Measurements from ENCODE around the gene CNN2.

CNN2 gene

DNA sequence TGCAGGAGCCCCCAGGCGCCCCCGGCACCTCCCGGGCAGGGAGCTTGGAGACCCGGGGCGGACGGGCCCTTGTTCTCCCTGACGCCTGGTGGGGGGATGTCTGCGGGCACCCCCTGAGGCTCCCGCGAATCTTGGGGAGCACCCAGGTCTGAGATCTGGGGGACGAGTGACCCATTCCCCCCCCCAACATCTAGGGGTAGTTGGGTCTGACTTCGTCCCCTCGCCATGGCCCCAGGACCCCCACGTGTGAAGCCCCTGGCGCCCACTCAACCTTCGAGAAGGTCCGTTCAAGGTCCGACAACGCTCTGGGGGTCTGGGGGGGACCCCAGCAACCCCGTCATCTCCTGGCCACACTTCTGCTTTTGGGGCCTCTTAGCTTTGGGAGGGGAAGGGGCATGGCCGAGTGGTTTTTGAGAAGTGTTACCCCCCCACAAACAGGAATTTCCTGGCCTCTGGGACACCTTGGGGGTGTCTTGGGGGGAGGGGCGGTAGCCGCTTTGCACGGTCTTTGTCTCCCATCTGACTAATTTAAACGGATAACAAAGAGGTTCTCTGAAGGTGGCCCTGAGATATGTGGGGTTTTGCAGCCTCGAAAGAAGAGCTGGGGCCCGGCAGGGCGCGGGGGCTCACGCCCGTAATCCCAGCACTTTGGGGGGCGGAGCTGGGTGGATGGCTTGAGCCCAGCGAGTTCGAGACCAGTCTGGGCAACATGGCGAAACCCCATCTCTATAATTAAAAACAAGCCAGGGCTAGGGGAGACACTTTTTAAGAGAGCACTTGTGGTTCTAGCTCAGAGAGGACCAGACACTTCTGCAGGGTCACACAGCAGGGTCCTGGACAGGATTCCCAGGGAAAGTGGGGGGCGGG is 608 bp downstream of the CNN2 start:
- peak; percentile 47 for DNase-seq (ENCODE audit: low read depth)

DNA sequence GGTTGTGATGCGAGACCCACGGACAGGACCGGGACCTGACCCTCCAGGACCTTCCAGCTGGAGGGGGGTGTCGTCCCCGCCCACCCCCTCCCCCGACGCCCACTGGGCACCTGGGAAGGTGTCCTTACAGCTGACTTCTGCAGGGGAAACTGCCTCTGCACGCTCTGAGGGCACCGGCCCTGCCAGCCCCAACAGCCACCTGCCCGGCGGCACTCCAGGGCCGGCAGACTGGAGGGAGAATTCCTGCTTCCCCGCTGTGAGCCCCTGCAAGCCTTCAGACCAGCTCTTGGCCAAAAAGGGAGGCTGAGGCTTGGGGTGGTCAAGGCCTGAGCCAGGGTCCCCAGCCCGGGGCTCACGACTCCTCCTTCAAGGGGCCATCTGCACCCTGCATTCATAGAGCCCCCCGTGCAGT is 1.2 kb downstream of the CNN2 start:
- peak; percentile 21 for DNase-seq (ENCODE audit: low read depth)

DNA sequence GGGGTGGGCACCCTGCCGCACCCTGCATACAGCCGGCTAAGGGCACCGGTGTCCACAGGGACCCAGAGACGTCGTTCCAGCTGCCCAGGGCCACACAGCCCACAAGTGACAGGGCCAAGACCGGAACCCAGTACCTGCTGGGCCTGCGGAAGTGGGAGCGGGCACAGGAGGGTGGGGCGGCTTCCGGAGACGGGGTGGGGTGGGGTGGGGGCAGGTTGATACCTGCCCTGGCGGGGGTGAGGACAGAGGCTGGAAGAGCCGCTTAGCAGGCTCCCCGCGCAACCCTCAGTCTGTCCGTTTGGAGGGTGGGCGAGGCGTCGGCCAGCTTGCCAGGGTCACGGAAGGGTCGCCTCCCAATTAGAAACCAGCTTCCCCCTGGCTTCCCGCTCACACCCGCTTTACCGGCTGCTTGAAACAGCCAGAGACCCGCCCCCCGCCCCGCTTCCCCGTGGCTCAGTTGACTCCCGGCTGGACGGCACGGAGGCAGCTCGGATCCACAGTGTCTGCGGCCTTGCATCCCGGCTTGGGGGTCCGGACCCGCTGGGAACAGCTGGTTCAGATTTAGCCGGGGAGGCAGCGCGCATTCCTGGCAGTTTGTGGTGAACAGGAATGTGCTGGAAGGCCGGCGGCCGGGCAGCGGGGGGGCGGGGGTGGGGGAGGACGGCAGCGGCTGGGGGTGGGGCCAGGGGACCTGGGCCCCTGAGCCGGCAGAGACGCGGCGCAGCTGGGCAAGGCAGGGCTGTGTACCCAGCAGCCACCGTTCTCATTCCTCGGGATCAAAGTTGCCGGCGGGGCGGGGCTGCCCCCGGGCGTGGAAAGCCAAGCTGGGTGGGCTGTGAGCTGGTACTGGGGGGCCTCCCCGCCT is 1.9 kb downstream of the CNN2 start:
- peak; percentile 98 for DNase-seq (ENCODE audit: low read depth)

DNA sequence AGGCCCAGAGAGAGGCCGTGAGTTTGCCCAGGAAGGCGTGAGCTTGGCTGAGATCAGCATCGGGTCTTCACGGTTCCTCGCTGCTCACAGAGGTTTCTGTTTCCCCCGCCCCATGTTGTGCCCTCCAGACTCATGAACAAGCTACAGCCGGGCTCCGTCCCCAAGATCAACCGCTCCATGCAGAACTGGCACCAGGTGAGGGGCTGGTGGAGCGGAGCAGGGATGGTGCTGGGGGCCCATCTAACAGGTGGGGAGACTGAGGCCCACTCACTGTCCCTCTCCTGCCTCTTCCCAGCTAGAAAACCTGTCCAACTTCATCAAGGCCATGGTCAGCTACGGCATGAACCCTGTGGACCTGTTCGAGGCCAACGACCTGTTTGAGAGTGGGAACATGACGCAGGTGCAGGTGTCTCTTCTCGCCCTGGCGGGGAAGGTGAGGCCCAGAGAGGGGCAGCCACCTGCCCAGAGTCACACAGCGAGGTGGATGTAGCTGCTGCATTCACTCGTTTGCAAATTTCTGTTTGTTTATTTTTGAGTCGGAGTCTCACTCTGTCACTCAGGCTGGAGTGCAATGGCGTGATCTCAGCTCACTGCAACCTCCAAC is 6.0 kb downstream of the CNN2 start:
- DNase-seq (ENCODE audit: low read depth): no peak

DNA sequence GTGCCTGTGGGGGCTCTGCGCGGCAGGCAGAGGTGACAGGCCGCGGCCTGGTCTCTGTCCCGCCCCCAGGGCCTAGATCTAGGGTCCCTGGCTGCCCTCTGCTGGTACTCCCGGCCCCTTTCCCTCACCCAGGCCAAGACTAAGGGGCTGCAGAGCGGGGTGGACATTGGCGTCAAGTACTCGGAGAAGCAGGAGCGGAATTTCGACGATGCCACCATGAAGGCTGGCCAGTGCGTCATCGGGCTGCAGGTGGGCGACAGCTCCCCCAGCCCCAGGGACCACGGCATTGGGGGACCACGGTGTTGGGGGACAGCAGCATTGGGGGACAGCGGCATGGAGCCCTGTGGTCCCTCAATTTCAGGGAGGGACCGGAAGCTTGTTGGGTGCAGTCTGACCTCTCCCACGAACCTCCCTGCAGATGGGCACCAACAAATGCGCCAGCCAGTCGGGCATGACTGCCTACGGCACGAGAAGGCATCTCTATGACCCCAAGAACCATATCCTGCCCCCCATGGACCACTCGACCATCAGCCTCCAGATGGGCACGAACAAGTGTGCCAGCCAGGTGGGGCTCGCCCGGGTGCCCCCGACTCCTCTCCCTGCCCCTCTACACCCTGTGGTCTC is 9.7 kb downstream of the CNN2 start:
- no peak for DNase-seq (ENCODE audit: low read depth)

DNA sequence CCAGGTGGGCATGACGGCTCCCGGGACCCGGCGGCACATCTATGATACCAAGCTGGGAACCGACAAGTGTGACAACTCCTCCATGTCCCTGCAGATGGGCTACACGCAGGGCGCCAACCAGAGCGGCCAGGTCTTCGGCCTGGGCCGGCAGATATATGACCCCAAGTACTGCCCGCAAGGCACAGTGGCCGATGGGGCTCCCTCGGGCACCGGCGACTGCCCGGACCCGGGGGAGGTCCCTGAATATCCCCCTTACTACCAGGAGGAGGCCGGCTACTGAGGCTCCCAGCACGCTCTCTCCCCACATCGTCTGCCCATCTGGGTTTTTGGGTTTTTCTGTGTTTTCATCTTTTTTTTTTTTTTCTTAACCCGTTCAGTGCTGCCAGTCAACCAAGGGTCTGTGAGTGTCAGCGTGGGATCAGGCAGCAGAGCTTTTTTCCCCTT is 11.2 kb downstream of the CNN2 start:
- DNase-seq (ENCODE audit: low read depth): no peak

DNA sequence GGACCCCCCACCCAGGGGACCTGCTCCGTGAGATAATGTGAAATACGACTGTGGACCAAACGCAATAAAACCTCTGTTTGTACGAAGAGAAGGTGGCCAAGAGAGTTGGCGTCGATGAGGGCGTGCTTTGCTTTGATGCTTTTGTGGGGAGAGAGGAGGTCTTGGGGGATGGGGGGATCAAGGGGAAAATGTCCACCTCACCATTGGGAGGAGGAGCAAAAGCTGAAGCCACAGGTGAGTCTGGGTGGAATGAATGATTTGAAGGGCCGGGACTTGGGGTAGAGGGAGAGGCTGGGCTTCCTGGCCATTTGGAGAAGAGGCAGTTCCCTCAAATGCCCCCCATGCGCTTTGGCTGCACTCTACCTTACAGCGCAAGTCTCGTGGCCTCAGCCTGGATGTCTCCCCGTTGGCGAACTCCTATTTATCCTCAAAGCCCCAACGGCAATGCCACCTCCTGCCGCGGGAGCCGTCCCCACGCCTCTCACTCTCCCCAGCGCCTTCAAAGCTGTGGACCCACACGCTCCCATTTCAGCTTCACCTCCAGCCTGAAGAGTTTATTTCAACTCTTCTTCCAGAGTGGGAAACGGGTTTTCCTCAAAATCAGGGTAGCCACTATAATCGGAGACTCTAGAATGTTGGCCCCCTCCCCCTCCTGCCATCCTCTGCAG is 12.7 kb downstream of the CNN2 start:
- DNase-seq (ENCODE audit: low read depth): peak; percentile 56

DNA sequence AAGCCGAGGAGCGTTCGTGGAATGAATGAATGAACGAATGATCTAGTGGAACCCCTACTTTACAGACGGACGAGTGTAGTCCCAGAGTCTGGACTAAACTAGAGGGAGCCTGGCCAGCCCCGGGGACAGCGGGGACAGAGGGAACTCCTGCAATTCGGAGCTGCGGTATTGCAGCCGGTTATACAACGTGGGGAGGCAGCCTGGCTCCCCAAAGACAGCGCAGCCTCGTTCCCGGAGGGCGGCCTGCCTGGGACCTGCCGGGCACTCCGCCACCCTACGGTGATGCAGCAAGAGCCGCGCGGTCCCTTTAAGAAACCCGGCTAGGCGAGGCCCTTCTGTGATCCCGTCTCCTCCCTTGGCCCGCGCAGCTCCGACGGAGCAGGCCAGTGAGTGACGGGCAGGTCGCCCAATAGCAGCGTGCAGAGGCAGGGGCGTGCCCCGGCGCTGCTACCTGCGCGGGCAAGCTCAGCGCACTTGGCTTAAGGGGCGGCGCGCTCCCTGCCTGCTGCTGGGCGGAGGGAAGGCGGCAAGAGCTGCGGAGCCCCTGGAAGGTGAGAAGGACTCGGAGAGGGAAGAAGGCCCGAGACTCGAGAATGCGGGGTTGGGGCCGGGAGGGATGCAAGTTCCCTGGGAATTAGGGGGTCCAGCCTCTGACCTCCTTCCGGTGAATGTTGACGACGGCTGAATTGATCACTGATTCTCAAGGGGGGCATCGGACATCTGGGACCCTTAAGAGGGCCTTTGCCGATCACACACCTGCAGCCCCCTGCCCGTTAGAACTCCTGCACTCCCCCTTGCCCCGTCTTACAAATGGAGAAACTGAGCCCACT is 13.5 kb downstream of the CNN2 start, which contains the start of gene ABCA7:
ABCA7 (plus strand) TSS at position 462 of the 830 bp plus-strand sequence. CDS start 1,255 bp downstream, outside the sequence.
- DNase-seq (ENCODE audit: low read depth): peak; percentile 97

DNA sequence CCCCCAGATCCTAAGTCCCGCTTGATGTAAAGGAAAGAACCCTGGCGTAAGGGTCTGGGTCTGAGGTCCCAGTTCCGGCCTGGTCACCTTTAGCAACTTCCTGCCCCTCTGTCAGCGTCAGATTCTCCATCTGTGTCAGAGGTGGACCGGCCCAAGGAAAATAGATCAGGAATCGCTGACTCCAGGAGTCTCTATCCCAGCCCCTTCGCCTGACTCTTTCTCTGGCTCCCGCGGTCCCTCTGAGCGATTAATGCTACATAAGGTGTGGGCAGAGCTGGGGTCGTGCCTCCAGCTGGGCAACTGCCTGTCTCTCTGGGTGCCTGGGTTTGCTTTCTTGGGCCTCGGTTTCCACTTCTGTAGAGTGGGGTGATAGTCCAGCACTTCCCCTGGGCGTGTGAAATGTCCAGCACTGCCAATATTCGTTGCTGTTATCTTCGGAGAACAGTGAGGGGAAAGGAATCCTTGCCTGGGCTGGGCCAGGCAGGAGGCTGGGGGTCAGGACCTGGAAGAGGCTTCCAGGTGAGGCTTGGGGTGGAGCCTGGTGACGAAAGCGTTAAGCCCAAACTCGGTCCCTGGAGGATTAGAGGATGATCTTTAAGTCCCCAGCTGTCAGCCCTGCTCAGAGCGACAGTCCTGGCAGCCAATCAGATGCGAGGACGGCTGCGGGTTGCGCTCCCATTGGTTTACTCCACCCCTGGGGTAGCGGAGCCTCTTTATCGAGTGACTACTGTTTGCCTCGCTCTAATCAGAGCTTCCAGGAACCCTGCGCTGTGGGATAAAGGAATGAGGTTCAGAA is 14.3 kb downstream of the CNN2 start:
- DNase-seq (ENCODE audit: low read depth): peak; percentile 94

DNA sequence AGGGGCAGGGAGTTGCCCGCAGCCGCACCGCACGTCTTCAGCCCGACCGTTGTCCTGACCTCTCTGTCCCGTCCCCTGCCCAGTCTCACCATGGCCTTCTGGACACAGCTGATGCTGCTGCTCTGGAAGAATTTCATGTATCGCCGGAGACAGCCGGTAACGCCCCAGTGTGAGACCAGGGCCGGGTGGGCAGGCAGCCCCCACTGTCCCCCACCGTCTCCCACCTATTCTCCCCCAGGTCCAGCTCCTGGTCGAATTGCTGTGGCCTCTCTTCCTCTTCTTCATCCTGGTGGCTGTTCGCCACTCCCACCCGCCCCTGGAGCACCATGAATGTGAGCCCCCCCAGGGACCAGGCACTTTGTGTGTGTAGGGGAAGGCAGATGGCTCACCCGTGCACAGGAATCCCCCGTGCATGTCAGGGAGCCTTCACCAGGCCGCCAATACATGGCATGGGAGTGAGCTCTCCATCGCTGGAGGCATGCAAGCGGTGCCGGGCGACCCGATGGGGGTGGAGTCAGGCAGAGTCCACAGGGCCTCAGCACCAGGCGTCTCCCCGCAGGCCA is 14.9 kb downstream of the CNN2 start:
- DNase-seq (ENCODE audit: low read depth): no peak

DNA sequence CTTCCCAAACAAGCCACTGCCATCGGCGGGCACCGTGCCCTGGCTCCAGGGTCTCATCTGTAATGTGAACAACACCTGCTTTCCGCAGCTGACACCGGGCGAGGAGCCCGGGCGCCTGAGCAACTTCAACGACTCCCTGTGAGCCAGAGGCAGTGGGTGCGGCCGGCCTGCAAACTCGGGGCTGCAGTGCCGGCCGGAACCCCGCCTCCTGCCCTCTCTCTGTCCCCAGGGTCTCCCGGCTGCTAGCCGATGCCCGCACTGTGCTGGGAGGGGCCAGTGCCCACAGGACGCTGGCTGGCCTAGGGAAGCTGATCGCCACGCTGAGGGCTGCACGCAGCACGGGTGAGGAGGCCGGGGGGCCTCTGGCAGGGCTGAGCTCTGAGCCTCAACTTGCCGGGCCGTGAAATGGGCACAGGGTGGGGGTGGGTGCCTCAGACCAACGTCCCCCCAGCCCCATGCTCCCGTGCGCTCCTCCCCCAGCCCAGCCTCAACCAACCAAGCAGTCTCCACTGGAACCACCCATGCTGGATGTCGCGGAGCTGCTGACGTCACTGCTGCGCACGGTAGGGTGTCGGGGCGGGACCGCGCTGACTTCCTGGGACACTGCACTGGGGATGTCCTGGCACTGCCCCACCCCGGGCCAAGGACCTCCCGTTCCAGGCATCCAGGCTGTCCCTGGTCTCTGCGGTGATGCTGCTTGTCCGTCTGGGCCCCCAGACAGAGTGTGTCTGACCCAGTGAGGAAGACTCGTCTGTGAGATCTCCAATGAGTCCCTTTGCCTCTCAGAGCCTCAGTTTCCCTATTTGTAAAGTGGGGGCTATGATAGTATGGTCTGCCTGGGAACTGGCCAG is 15.7 kb downstream of the CNN2 start:
- no peak for DNase-seq (ENCODE audit: low read depth)

DNA sequence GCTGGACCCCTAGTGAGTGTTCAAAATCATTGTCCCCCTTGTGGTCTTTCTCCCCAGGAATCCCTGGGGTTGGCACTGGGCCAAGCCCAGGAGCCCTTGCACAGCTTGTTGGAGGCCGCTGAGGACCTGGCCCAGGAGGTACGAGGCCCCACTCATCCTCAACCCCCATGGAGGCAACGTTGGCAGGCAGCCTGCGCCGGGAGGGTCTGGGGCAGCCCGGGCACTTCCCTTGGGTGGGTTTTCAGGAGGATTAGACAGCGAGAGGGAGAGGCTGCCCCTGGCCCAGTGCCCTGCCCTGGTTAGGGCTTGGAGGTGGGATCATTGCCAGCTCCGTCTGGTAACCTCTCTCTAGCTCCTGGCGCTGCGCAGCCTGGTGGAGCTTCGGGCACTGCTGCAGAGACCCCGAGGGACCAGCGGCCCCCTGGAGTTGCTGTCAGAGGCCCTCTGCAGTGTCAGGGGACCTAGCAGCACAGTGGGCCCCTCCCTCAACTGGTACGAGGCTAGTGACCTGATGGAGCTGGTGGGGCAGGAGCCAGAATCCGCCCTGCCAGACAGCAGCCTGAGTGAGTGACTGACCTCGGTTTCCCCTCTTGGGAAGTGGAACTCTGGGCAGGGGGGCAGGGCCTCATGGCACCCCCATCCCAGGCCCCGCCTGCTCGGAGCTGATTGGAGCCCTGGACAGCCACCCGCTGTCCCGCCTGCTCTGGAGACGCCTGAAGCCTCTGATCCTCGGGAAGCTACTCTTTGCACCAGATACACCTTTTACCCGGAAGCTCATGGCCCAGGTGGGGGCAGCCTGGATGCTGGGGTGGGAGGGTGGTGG is 16.5 kb downstream of the CNN2 start:
- DNase-seq (ENCODE audit: low read depth): no peak

DNA sequence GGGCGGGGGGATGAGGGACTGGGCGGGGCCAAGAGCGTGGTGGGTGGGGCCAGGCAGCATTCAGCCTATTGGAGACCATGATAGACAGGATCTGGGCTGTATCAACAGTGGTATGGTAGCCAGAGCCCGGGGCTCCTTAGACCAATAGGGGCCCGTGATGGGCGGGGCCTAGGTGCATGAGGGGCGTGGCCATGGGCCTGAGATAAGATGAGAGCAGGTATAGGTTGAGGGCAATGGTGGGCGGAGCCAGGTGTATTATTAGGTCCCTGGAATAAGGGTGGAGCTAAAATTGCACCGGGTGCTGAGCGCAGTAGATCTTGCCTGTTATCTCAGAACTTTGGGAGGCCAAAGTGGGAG is 18.8 kb downstream of the CNN2 start:
- peak; percentile 50 for DNase-seq (ENCODE audit: low read depth)

DNA sequence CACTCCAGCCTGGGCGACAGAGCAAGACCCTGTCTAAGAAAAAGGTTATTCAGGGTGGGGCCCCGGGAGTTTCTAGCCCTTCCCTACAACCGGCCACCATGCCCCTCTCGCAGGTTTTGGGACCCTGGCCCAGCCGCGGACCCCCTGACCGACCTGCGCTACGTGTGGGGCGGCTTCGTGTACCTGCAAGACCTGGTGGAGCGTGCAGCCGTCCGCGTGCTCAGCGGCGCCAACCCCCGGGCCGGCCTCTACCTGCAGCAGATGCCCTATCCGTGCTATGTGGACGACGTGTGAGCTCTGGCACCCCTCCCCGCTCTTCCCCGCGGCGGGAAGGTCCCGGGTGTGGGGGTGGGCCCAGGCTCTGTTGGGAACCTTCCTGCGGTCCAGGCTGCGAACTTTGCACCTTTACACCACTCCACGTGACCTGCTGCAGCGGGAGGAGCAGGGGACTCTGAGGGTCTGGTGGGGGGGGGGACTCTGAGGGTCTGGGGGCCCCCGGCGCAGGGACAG is 19.8 kb downstream of the CNN2 start:
- no peak for DNase-seq (ENCODE audit: low read depth)

DNA sequence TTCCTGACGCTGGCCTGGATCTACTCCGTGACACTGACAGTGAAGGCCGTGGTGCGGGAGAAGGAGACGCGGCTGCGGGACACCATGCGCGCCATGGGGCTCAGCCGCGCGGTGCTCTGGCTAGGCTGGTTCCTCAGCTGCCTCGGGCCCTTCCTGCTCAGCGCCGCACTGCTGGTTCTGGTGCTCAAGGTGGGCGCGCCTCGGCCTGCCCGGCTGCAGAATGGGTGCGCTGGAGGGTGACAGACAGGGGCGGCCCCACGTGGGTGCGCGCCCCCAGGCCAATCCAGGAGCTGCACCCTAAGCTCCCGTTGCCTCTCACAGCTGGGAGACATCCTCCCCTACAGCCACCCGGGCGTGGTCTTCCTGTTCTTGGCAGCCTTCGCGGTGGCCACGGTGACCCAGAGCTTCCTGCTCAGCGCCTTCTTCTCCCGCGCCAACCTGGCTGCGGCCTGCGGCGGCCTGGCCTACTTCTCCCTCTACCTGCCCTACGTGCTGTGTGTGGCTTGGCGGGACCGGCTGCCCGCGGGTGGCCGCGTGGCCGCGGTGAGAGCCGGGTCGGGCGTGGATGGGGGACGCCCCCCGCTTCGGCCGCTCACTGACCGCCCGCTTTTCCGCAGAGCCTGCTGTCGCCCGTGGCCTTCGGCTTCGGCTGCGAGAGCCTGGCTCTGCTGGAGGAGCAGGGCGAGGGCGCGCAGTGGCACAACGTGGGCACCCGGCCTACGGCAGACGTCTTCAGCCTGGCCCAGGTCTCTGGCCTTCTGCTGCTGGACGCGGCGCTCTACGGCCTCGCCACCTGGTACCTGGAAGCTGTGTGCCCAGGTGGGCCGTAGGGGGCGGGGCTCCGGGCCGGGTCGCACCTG is 20.7 kb downstream of the CNN2 start:
- DNase-seq (ENCODE audit: low read depth): no peak

DNA sequence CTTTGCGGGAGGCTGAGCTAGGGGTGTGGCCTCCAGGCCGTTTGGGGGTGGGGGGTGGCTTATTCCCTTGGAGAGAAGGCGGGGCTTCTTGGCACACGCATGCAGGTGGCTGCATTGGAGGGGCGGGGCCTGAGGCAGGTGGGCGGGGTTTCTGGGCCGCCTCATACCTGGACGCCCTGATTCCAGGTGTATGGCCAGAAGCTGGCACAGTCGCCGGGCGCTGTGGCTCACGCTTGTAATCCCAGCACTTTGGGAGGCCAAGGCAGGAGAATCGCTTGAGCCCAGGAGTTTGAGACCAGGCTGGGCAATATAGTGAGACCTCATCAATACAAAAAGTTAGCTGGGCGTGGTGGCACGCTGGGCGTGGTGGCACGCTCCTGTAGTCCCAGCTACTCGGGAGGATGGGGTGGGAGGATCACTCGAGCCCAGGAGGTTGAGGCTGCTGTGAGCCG is 21.3 kb downstream of the CNN2 start:
- no peak for DNase-seq (ENCODE audit: low read depth)
